ENCODE data around the gene C1QTNF8.

Gene C1QTNF8

GRCh38 chr16:1068451-1068850 lies 27.6 kb downstream of the C1QTNF8 start:
- Histone ChIP-seq H4K20me1 (ENCODE audit: insufficient read depth, low read length) (no peaks in the 10 kb centered on the region), H3K4me3 (ENCODE audit: low read depth, low read length, poor library complexity, severe bottlenecking) (no peak overlapping the region), H3K9ac (ENCODE audit: low read length) (no peak overlapping the region), H3K27me3 (ENCODE audit: insufficient read depth, low read length) (no peaks in the 10 kb centered on the region), H3K27ac (ENCODE audit: low read depth, low read length, poor library complexity, severe bottlenecking) (no peak overlapping the region), H3K9me3 (ENCODE audit: low read length) (no peaks in the 10 kb centered on the region), H3F3A (ENCODE audit: insufficient read depth, low read length) (no peaks in the 10 kb centered on the region), H3K9me2 (ENCODE audit: low read depth, low read length) (no peaks in the 10 kb centered on the region), H3K4me2 (ENCODE audit: low read length) (no peak overlapping the region), H2AFZ (ENCODE audit: low read length) (no peak overlapping the region), H3K79me2 (ENCODE audit: insufficient read depth, low read length) (no peaks in the 10 kb centered on the region), H3K4me1 (ENCODE audit: insufficient read depth, low read length, severe bottlenecking) (no peaks in the 10 kb centered on the region), H3K36me3 (ENCODE audit: insufficient read depth, low read length) (no peaks in the 10 kb centered on the region)
- TF ChIP-seq EZH2 (IDR thresholded peaks at IDR 0.05; ENCODE audit: borderline replicate concordance, low read length) (no peak), CTCF (IDR thresholded peaks at IDR 0.05; ENCODE audit: low read length) (no peak)

- H3K79me2 ChIP-seq (ENCODE audit: insufficient read depth, low read length) = no peaks in the 10 kb centered on the region
- H3K4me1 ChIP-seq (ENCODE audit: insufficient read depth, low read length, severe bottlenecking) = no peaks in the 10 kb centered on the region
- no peaks in the 10 kb centered on the region for H3K27me3 ChIP-seq (ENCODE audit: insufficient read depth, low read length)
- no peak overlapping the region for H3K4me2 ChIP-seq (ENCODE audit: low read length)
- no peak overlapping the region for H3K4me3 ChIP-seq (ENCODE audit: low read depth, low read length, poor library complexity, severe bottlenecking)
- H4K20me1 ChIP-seq (ENCODE audit: insufficient read depth, low read length) = no peaks in the 10 kb centered on the region
- no peak overlapping the region for H3K27ac ChIP-seq (ENCODE audit: low read depth, low read length, poor library complexity, severe bottlenecking)
- H2AFZ ChIP-seq (ENCODE audit: low read length) = no peak overlapping the region
- no peak overlapping the region for H3K9ac ChIP-seq (ENCODE audit: low read length)
- H3K36me3 ChIP-seq (ENCODE audit: insufficient read depth, low read length) = no peaks in the 10 kb centered on the region
- no peaks in the 10 kb centered on the region for H3K9me3 ChIP-seq (ENCODE audit: low read length)
- no peaks in the 10 kb centered on the region for H3F3A ChIP-seq (ENCODE audit: insufficient read depth, low read length)
- TF ChIP-seq EZH2 (IDR thresholded peaks at IDR 0.05; ENCODE audit: borderline replicate concordance, low read length) = no peak
- TF ChIP-seq CTCF (IDR thresholded peaks at IDR 0.05; ENCODE audit: low read length) = no peak
- no peaks in the 10 kb centered on the region for H3K9me2 ChIP-seq (ENCODE audit: low read depth, low read length)
These were observed 28.4 kb downstream of the C1QTNF8 start for GRCh38 chr16:1067629-1068028.

- H3F3A ChIP-seq (ENCODE audit: insufficient read depth, low read length) = no peaks in the 10 kb centered on the region
- H3K4me3 ChIP-seq (ENCODE audit: low read depth, low read length, poor library complexity, severe bottlenecking) = no peak overlapping the region
- H3K4me1 ChIP-seq (ENCODE audit: insufficient read depth, low read length, severe bottlenecking) = no peaks in the 10 kb centered on the region
- no peak overlapping the region for H3K9ac ChIP-seq (ENCODE audit: low read length)
- no peak overlapping the region for H3K4me2 ChIP-seq (ENCODE audit: low read length)
- H3K9me3 ChIP-seq (ENCODE audit: low read length) = no peaks in the 10 kb centered on the region
- no peaks in the 10 kb centered on the region for H4K20me1 ChIP-seq (ENCODE audit: insufficient read depth, low read length)
- H3K27me3 ChIP-seq (ENCODE audit: insufficient read depth, low read length) = no peaks in the 10 kb centered on the region
- H3K36me3 ChIP-seq (ENCODE audit: insufficient read depth, low read length) = no peaks in the 10 kb centered on the region
- H3K27ac ChIP-seq (ENCODE audit: low read depth, low read length, poor library complexity, severe bottlenecking) = no peak overlapping the region
- H3K79me2 ChIP-seq (ENCODE audit: insufficient read depth, low read length) = no peaks in the 10 kb centered on the region
- H3K9me2 ChIP-seq (ENCODE audit: low read depth, low read length) = no peaks in the 10 kb centered on the region
- TF ChIP-seq CTCF (IDR thresholded peaks at IDR 0.05; ENCODE audit: low read length) = no peak
- TF ChIP-seq EZH2 (IDR thresholded peaks at IDR 0.05; ENCODE audit: borderline replicate concordance, low read length) = no peak
- H2AFZ ChIP-seq (ENCODE audit: low read length) = no peak overlapping the region
These were observed 29.4 kb downstream of the C1QTNF8 start for GRCh38 chr16:1066584-1067172.

Measured in OCI-LY1 (cell line).